KBM-7 (cell line): ENCODE measurements around the gene TP53TG5.

Experiments used
- DNase-seq: peaks from one replicate; pipeline ENCODE4 v3.0.0-alpha.2; 2015
- in situ Hi-C: fragments of 300-500 bp; cut with MboI; formaldehyde crosslinking; loops from 2 replicates; pipeline ENCODE4 v1.14.3; 2020; ENCODE audit warnings: low sequenced_read_pairs, low pct_unique_long_range_greater_than_20kb, mixed read lengths

The TP53TG5 gene

GRCh38 chr20:45338121-45339030 is 39.7 kb downstream of the TP53TG5 start:
- DNase-seq = no peak
- in situ Hi-C loops = no loop called here

- in situ Hi-C loops = no loop called here
- DNase-seq = no peak
Measured at GRCh38 chr20:45337367-45338120, 40.6 kb downstream of the TP53TG5 start.

- no peak for DNase-seq
- in situ Hi-C loops = no loop called here
Measured at GRCh38 chr20:45336530-45337366, 41.4 kb downstream of the TP53TG5 start.

- in situ Hi-C loops = no loop called here
- DNase-seq = no peak
Measured at GRCh38 chr20:45330476-45330875, 47.6 kb downstream of the TP53TG5 start.

GRCh38 chr20:45329497-45330319 is 48.4 kb downstream of the TP53TG5 start:
- in situ Hi-C loops = no loop called here
- no peak for DNase-seq

- in situ Hi-C loops = no loop called here
Measured at GRCh38 chr20:45328451-45328850, 49.7 kb downstream of the TP53TG5 start.

GRCh38 chr20:45325371-45325770 is 52.8 kb downstream of the TP53TG5 start:
- in situ Hi-C loops = no loop called here

More at GRCh38 chr20:45328451-45328850, 49.7 kb downstream of the TP53TG5 start:
- no peak for DNase-seq

GRCh38 chr20:45323731-45324130 is 54.4 kb downstream of the TP53TG5 start:
- in situ Hi-C loops = loop anchor here (25.0 kb wide), 1 partner anchor 439 kb away; no protein-coding TSS in a partner anchor
- DNase-seq = no peak

More at GRCh38 chr20:45325371-45325770, 52.8 kb downstream of the TP53TG5 start:
- no peak for DNase-seq

- peak; percentile 71 for DNase-seq
- in situ Hi-C loops = loop anchor here (25.0 kb wide), 1 partner anchor 439 kb away; no protein-coding TSS in a partner anchor
Measured at GRCh38 chr20:45322952-45323383, 55.2 kb downstream of the TP53TG5 start.
